Measurements from ENCODE around the gene CBLB. TPM values are rescaled to one million over a fixed set of nuclear protein-coding genes. Genes with fewer than 3 reads are reported as not detected.

Gene CBLB
- total and polyA plus RNA-seq, 2 experiments from 2014 or later = 20.5 to 47.7 TPM

DNA sequence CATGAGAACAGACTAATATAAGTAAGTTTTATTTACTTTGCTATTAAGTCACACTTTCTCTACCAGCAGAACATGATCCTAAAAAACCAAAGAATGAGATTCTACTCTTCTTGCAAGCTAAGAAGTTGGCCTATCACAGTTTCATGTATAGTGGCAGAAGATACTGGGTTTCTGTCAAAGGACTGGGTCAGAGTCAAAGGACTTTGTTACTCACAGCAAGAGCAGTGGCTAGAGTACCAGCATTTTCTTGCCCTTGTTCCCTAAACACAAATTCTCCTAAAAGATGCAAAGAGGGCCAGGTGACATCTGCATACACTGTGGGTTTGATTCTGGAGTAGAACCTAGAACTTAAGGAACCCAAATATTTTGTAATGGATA lies 105.2 kb downstream of the CBLB start (continued):
- no peak for TF ChIP-seq EZH2 (IDR thresholded peaks at IDR 0.05; ENCODE audit: low read depth, unreplicated experiment)
- TF ChIP-seq POLR2AphosphoS5 (IDR thresholded peaks at IDR 0.05; ENCODE audit: low read depth) = no peak
- TF ChIP-seq JUNB (IDR thresholded peaks at IDR 0.05; ENCODE audit: unreplicated experiment) = no peak
- TF ChIP-seq EZH2phosphoT487 (IDR thresholded peaks at IDR 0.05; ENCODE audit: unreplicated experiment) = no peak
- TF ChIP-seq, protein P1, sequence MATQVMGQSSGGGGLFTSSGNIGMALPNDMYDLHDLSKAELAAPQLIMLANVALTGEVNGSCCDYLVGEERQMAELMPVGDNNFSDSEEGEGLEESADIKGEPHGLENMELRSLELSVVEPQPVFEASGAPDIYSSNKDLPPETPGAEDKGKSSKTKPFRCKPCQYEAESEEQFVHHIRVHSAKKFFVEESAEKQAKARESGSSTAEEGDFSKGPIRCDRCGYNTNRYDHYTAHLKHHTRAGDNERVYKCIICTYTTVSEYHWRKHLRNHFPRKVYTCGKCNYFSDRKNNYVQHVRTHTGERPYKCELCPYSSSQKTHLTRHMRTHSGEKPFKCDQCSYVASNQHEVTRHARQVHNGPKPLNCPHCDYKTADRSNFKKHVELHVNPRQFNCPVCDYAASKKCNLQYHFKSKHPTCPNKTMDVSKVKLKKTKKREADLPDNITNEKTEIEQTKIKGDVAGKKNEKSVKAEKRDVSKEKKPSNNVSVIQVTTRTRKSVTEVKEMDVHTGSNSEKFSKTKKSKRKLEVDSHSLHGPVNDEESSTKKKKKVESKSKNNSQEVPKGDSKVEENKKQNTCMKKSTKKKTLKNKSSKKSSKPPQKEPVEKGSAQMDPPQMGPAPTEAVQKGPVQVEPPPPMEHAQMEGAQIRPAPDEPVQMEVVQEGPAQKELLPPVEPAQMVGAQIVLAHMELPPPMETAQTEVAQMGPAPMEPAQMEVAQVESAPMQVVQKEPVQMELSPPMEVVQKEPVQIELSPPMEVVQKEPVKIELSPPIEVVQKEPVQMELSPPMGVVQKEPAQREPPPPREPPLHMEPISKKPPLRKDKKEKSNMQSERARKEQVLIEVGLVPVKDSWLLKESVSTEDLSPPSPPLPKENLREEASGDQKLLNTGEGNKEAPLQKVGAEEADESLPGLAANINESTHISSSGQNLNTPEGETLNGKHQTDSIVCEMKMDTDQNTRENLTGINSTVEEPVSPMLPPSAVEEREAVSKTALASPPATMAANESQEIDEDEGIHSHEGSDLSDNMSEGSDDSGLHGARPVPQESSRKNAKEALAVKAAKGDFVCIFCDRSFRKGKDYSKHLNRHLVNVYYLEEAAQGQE (IDR thresholded peaks at IDR 0.05; ENCODE audit: unreplicated experiment) = no peak
- TF ChIP-seq ZNF114 (CRISPR knock-in tag; IDR thresholded peaks at IDR 0.05) = no peak
- TF ChIP-seq ZNF331 (CRISPR knock-in tag; IDR thresholded peaks at IDR 0.05; ENCODE audit: low read depth) = no peak

DNA sequence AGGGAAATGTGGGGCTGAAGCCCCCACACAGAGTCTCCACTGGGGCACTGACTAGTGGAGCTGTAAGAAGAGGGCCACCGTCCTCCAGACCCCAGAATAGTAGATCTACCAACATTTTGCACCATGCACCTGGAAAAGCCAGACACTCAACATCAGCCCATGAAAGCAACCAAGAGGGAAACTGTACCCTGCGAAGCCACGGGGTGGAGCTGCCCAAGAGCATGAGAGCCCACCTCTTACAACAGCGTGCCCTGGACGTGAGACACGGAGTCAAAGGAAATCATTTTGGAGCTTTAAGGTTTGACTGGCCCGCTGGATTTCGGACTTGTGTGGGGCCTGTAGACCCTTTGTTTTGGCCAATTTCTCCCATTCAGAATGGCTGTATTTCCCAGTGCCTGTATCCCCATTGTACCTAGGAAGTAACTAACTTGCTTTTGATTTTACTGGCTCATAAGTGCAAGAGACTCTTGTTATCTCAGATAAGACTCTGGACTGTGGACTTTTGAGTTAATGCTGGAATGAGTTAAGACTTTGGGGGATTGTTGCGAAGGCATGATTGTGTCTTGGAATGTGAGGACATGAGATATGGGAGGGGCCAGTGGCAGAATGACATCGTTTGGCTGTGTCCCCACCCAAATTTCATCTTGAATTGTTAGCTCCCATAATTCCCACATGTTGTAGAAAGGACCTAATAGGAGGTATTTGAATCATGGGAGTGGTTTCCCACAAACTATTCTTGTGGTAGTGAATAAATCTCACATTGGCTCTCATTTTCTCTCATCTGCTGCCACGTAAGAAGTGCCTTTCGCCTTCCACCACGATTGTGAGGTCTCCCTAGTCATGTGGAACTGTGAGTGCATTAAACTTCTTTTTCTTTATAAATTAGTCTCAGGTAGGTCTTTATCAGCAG lies 105.8 kb downstream of the CBLB start:
- no peak overlapping the region for H2AFZ ChIP-seq
- no peak for DNase-seq (ENCODE audit: low spot score)
- H3K27ac ChIP-seq (ENCODE audit: low read depth) = no peak overlapping the region
- Mint-ChIP-seq H3K27ac (no peak overlapping the region), H3K36me3 (ENCODE audit: low read depth) (peaks cover 65% of the 10 kb centered on the region), H3K9me3 (peaks cover 55% of the 10 kb centered on the region), H3K27me3 (ENCODE audit: insufficient read depth, low read depth, poor library complexity) (peaks cover 4% of the 10 kb centered on the region), H3K4me1 (peaks cover 3% of the 10 kb centered on the region; the same call in 2 of the 3 replicates), H3K4me3 (no peak overlapping the region)
- peaks cover 3% of the 10 kb centered on the region; the same call in 1 of the 2 replicates for H3K79me2 ChIP-seq (replicated peaks; ENCODE audit: insufficient read depth)
- no peak for ATAC-seq
- no peaks in the 10 kb centered on the region for H3F3A ChIP-seq (replicated peaks; ENCODE audit: low read depth)
- H3K4me3 ChIP-seq = no peak overlapping the region
- H3K9me2 ChIP-seq (ENCODE audit: insufficient read depth) = no peaks in the 10 kb centered on the region; the same call in 1 of the 2 replicates
- H3K4me1 ChIP-seq (ENCODE audit: insufficient read depth) = no peaks in the 10 kb centered on the region
- no peaks in the 10 kb centered on the region for H4K20me1 ChIP-seq (replicated peaks; ENCODE audit: insufficient read depth)
- no peak overlapping the region for H3K4me2 ChIP-seq
- H3K36me3 ChIP-seq (ENCODE audit: insufficient read depth) = peaks cover 12% of the 10 kb centered on the region
- H3K27me3 ChIP-seq (ENCODE audit: insufficient read depth) = no peaks in the 10 kb centered on the region
- TF ChIP-seq, protein P1 (IDR thresholded peaks at IDR 0.05; ENCODE audit: unreplicated experiment) = no peak
- TF ChIP-seq JUNB (IDR thresholded peaks at IDR 0.05; ENCODE audit: unreplicated experiment) (no peak), CREB1 (CRISPR knock-in tag; IDR thresholded peaks at IDR 0.05; ENCODE audit: low read depth) (no peak), EZH2 (IDR thresholded peaks at IDR 0.05; ENCODE audit: low read depth, unreplicated experiment) (no peak), POLR2AphosphoS5 (IDR thresholded peaks at IDR 0.05; ENCODE audit: low read depth) (no peak), EZH2phosphoT487 (IDR thresholded peaks at IDR 0.05; ENCODE audit: unreplicated experiment) (no peak), ZNF331 (CRISPR knock-in tag; IDR thresholded peaks at IDR 0.05; ENCODE audit: low read depth) (no peak), STAT1 (IDR thresholded peaks at IDR 0.05; ENCODE audit: unreplicated experiment) (no peak), NANOG (IDR thresholded peaks at IDR 0.05; ENCODE audit: borderline replicate concordance) (no peak), ZNF114 (CRISPR knock-in tag; IDR thresholded peaks at IDR 0.05) (no peak)
- TF ChIP-seq, protein P2, sequence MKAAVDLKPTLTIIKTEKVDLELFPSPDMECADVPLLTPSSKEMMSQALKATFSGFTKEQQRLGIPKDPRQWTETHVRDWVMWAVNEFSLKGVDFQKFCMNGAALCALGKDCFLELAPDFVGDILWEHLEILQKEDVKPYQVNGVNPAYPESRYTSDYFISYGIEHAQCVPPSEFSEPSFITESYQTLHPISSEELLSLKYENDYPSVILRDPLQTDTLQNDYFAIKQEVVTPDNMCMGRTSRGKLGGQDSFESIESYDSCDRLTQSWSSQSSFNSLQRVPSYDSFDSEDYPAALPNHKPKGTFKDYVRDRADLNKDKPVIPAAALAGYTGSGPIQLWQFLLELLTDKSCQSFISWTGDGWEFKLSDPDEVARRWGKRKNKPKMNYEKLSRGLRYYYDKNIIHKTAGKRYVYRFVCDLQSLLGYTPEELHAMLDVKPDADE (IDR thresholded peaks at IDR 0.05) = no peak
- TF ChIP-seq, protein P3, sequence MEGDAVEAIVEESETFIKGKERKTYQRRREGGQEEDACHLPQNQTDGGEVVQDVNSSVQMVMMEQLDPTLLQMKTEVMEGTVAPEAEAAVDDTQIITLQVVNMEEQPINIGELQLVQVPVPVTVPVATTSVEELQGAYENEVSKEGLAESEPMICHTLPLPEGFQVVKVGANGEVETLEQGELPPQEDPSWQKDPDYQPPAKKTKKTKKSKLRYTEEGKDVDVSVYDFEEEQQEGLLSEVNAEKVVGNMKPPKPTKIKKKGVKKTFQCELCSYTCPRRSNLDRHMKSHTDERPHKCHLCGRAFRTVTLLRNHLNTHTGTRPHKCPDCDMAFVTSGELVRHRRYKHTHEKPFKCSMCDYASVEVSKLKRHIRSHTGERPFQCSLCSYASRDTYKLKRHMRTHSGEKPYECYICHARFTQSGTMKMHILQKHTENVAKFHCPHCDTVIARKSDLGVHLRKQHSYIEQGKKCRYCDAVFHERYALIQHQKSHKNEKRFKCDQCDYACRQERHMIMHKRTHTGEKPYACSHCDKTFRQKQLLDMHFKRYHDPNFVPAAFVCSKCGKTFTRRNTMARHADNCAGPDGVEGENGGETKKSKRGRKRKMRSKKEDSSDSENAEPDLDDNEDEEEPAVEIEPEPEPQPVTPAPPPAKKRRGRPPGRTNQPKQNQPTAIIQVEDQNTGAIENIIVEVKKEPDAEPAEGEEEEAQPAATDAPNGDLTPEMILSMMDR (conservative IDR thresholded peaks at IDR 0.05; ENCODE audit: low read depth in 2 of 2) = no peak

Data from GM23338 (cell line).